GM23338 (cell line): ENCODE measurements around the gene COX10. TPM values are rescaled to one million over a fixed set of nuclear protein-coding genes. Genes with fewer than 3 reads are reported as not detected.

ENCODE experiments used
- ATAC-seq: fragments of 200-7000 bp; cut with Tn5 transposase; 3 replicates; pipeline ENCODE4 v1.9.1; 2020
- DNase-seq: peaks from one replicate; pipeline ENCODE4 v3.0.0-alpha.2; 2015; ENCODE audit warnings: low spot score
- H2AFZ ChIP-seq: fragments of 200-600 bp; sonication (generic); 2 replicates; pipeline ENCODE4 v1.8.0; 2016; ENCODE audit warnings: antibody characterized with exemption, mild to moderate bottlenecking, moderate library complexity
- H3F3A ChIP-seq: fragments of 200-600 bp; sonication (generic); replicated peaks from 2 replicates; pipeline ENCODE4 v1.8.0; 2017; ENCODE audit warnings: antibody characterized with exemption, mixed run types, low read depth
- H3K27ac ChIP-seq: fragments of 200-600 bp; sonication (generic); 2 replicates; pipeline ENCODE4 v1.6.1; 2016; ENCODE audit warnings: low read depth
- H3K27me3 ChIP-seq: fragments of 200-600 bp; sonication (generic); 2 replicates; pipeline ENCODE4 v1.8.0; 2016; ENCODE audit warnings: mild to moderate bottlenecking, mixed run types, moderate library complexity; ENCODE audit not compliant: insufficient read depth
- H3K36me3 ChIP-seq: fragments of 200-600 bp; sonication (generic); 2 replicates; pipeline ENCODE4 v1.8.0; 2016; ENCODE audit warnings: mild to moderate bottlenecking; ENCODE audit not compliant: insufficient read depth
- H3K4me1 ChIP-seq: fragments of 200-600 bp; sonication (generic); 2 replicates; pipeline ENCODE4 v1.8.0; 2016; ENCODE audit warnings: mild to moderate bottlenecking, moderate library complexity; ENCODE audit not compliant: insufficient read depth
- H3K4me2 ChIP-seq: fragments of 200-600 bp; sonication (generic); 2 replicates; pipeline ENCODE4 v1.7.1; 2017; ENCODE audit warnings: mixed run types
- H3K4me3 ChIP-seq: fragments of 200-600 bp; sonication (generic); 2 replicates; pipeline ENCODE4 v1.6.1; 2016; ENCODE audit warnings: mixed run types
- H3K79me2 ChIP-seq: fragments of 200-600 bp; sonication (generic); replicated peaks from 2 replicates; pipeline ENCODE4 v1.8.0; 2017; ENCODE audit warnings: mild to moderate bottlenecking; ENCODE audit not compliant: insufficient read depth
- H3K9me2 ChIP-seq: fragments of 200-600 bp; sonication (generic); 2 replicates; pipeline ENCODE4 v1.8.0; 2017; ENCODE audit not compliant: insufficient read depth
- H4K20me1 ChIP-seq: fragments of 200-600 bp; sonication (generic); replicated peaks from 2 replicates; pipeline ENCODE4 v1.8.0; 2017; ENCODE audit warnings: mild to moderate bottlenecking; ENCODE audit not compliant: insufficient read depth
- H3K27ac Mint-ChIP-seq: 2 replicates; pipeline ENCODE4 v1.8.0; 2020; ENCODE audit warnings: inconsistent platforms, mild to moderate bottlenecking, moderate library complexity, mixed read lengths
- H3K27me3 Mint-ChIP-seq: 3 replicates; pipeline ENCODE4 v1.8.0; 2022; ENCODE audit warnings: low read depth, mild to moderate bottlenecking, moderate library complexity, mixed read lengths, inconsistent platforms; ENCODE audit not compliant: insufficient read depth, poor library complexity
- H3K36me3 Mint-ChIP-seq: 3 replicates; pipeline ENCODE4 v1.8.0; 2021; ENCODE audit warnings: low read depth, mild to moderate bottlenecking, inconsistent platforms, moderate library complexity, mixed read lengths
- H3K4me1 Mint-ChIP-seq: 3 replicates; pipeline ENCODE4 v1.8.0; 2020; ENCODE audit warnings: mild to moderate bottlenecking, inconsistent platforms, mixed read lengths
- H3K4me3 Mint-ChIP-seq: 3 replicates; pipeline ENCODE4 v1.8.0; 2021; ENCODE audit warnings: moderate library complexity, mild to moderate bottlenecking, inconsistent platforms, mixed read lengths
- H3K9me3 Mint-ChIP-seq: 3 replicates; pipeline ENCODE4 v1.8.0; 2020; ENCODE audit warnings: moderate library complexity, mild to moderate bottlenecking, inconsistent platforms, mixed read lengths
- CREB1 ChIP-seq: fragments of 250-450 bp; sonication (Bioruptor Pico); IDR thresholded peaks from 2 replicates; pipeline ENCODE4 v1.5.0; 2020; ENCODE audit warnings: low read depth, mild to moderate bottlenecking, moderate library complexity
- EZH2 ChIP-seq: fragments of 200-600 bp; sonication (generic); IDR thresholded peaks from one replicate; pipeline ENCODE4 v1.8.0; 2017; ENCODE audit warnings: antibody characterized with exemption, mild to moderate bottlenecking, low read depth; ENCODE audit not compliant: unreplicated experiment
- EZH2phosphoT487 ChIP-seq: fragments of 200-600 bp; sonication (generic); IDR thresholded peaks from one replicate; pipeline ENCODE4 v1.8.1; 2018; ENCODE audit warnings: antibody characterized with exemption; ENCODE audit not compliant: unreplicated experiment
- JUNB ChIP-seq: IDR thresholded peaks from one replicate; pipeline ENCODE4 v1.6.1; 2016; ENCODE audit warnings: antibody characterized with exemption; ENCODE audit not compliant: unreplicated experiment
- NANOG ChIP-seq: IDR thresholded peaks from 2 replicates; pipeline ENCODE4 v1.6.1; 2016; ENCODE audit warnings: antibody characterized with exemption, borderline replicate concordance
- POLR2AphosphoS5 ChIP-seq: IDR thresholded peaks from 2 replicates; pipeline ENCODE4 v1.6.1; 2016; ENCODE audit warnings: antibody characterized with exemption, low read depth
- STAT1 ChIP-seq: IDR thresholded peaks from one replicate; pipeline ENCODE4 v1.6.1; 2016; ENCODE audit warnings: antibody characterized with exemption; ENCODE audit not compliant: unreplicated experiment
- ZNF114 ChIP-seq: fragments of 250-450 bp; sonication (Bioruptor Pico); IDR thresholded peaks from 2 replicates; pipeline ENCODE4 v1.5.0; 2020; ENCODE audit warnings: mild to moderate bottlenecking, moderate library complexity
- ZNF331 ChIP-seq: fragments of 250-450 bp; sonication (Bioruptor Pico); IDR thresholded peaks from 2 replicates; pipeline ENCODE4 v1.5.0; 2020; ENCODE audit warnings: low read depth, mild to moderate bottlenecking, moderate library complexity
- polyA plus RNA-seq: library from polyadenylated mRNA; unstranded; fragments of >200 nt; fragmentation: Nextera tagmentation; extraction: Ambion mirVana; gene quantifications from 2 replicates; pipeline ENCODE4 v1.2.1, GENCODE V29; 2016
- total RNA-seq: library from RNA; depleted of rRNA; stranded (reverse); fragments of >200 nt; shearing (Covaris generic); gene quantifications from 2 replicates; pipeline ENCODE4 v1.2.3, GENCODE V29; 2014
- TF ChIP-seq, protein P1 (sequence below): IDR thresholded peaks from 2 replicates; pipeline ENCODE4 v1.6.1; 2016; ENCODE audit warnings: antibody characterized with exemption
- TF ChIP-seq, protein P2 (sequence below), 2 experiments: fragments of 200-600 bp in 1 of 2; sonication (generic) in 1 of 2; conservative IDR thresholded peaks; 2 replicates each; pipeline versions ENCODE4 v1.5.1 to v1.6.1; 2016 to 2017; ENCODE audit warnings: antibody characterized with exemption in 2 of 2, low read depth in 2 of 2, mild to moderate bottlenecking in 2 of 2, moderate library complexity in 1 of 2
- TF ChIP-seq, protein P3 (sequence below): fragments of 250-450 bp; sonication (Bioruptor Pico); IDR thresholded peaks from 2 replicates; pipeline ENCODE4 v1.5.0; 2020; ENCODE audit warnings: mild to moderate bottlenecking, moderate library complexity
- TF ChIP-seq, protein P4 (sequence below): IDR thresholded peaks from one replicate; pipeline ENCODE4 v1.6.1; 2018; ENCODE audit warnings: antibody characterized with exemption; ENCODE audit not compliant: unreplicated experiment

The COX10 gene
- total and polyA plus RNA-seq, 2 experiments from 2014 or later: 25.7 to 46.6 TPM

DNA sequence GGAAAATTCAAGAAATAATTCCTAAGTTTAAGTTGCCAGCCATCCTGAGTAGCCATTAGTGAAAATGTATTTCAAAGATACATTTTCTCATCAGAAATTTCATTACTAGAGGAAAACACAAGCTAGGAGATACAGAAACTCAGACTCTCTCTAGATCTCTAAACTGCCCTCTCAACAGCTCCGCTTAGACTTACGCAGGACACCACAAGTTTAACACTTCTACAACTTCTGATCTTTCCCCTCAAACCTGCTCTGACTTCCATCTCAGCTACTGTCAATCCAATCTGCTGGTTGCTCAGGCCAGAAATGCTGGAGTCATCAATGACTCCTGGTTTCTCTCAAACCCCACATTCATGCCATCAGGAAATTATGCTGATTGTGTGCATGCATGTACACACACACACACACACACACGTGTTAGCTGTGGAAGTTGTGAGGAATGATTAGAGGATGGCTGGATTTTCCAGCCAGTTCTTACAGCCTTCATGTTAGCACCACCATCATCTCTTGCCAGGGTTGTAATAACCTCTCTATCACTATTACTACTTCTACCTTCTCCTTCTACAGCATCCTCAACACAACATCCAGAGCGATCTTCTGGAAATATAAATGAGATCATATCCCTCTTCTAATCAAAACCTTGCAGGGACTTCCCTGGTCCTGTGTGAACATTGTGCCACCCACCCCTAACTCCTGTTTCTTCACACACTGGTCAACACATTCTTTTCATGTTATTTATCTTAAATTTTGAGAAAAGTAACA lies 47.1 kb downstream of the COX10 start:
- Mint-ChIP-seq H3K9me3 (no peaks in the 10 kb centered on the region), H3K4me1 (peaks cover 14% of the 10 kb centered on the region), H3K27me3 (peaks cover 2% of the 10 kb centered on the region), H3K4me3 (no peak overlapping the region), H3K36me3 (no peaks in the 10 kb centered on the region), H3K27ac (no peak overlapping the region)
- Histone ChIP-seq H3K4me3 (no peak overlapping the region), H3F3A (no peaks in the 10 kb centered on the region), H3K36me3 (no peaks in the 10 kb centered on the region), H4K20me1 (no peaks in the 10 kb centered on the region), H3K79me2 (peaks cover 28% of the 10 kb centered on the region), H3K9me2 (no peaks in the 10 kb centered on the region), H3K4me2 (no peak overlapping the region), H2AFZ (no peak overlapping the region), H3K27me3 (no peaks in the 10 kb centered on the region), H3K27ac (no peak overlapping the region), H3K4me1 (peaks cover 14% of the 10 kb centered on the region)
- TF ChIP-seq ZNF331 (CRISPR knock-in tag) (no peak), STAT1 (no peak), CREB1 (no peak), EZH2phosphoT487 (no peak), POLR2AphosphoS5 (no peak), ZNF114 (no peak), NANOG (no peak), JUNB (no peak), EZH2 (no peak)
- TF ChIP-seq, protein P1, sequence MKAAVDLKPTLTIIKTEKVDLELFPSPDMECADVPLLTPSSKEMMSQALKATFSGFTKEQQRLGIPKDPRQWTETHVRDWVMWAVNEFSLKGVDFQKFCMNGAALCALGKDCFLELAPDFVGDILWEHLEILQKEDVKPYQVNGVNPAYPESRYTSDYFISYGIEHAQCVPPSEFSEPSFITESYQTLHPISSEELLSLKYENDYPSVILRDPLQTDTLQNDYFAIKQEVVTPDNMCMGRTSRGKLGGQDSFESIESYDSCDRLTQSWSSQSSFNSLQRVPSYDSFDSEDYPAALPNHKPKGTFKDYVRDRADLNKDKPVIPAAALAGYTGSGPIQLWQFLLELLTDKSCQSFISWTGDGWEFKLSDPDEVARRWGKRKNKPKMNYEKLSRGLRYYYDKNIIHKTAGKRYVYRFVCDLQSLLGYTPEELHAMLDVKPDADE: no peak
- TF ChIP-seq, protein P2, sequence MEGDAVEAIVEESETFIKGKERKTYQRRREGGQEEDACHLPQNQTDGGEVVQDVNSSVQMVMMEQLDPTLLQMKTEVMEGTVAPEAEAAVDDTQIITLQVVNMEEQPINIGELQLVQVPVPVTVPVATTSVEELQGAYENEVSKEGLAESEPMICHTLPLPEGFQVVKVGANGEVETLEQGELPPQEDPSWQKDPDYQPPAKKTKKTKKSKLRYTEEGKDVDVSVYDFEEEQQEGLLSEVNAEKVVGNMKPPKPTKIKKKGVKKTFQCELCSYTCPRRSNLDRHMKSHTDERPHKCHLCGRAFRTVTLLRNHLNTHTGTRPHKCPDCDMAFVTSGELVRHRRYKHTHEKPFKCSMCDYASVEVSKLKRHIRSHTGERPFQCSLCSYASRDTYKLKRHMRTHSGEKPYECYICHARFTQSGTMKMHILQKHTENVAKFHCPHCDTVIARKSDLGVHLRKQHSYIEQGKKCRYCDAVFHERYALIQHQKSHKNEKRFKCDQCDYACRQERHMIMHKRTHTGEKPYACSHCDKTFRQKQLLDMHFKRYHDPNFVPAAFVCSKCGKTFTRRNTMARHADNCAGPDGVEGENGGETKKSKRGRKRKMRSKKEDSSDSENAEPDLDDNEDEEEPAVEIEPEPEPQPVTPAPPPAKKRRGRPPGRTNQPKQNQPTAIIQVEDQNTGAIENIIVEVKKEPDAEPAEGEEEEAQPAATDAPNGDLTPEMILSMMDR (conservative IDR thresholded peaks at IDR 0.05; ENCODE audit: low read depth in 2 of 2): no peak
- TF ChIP-seq, protein P3, sequence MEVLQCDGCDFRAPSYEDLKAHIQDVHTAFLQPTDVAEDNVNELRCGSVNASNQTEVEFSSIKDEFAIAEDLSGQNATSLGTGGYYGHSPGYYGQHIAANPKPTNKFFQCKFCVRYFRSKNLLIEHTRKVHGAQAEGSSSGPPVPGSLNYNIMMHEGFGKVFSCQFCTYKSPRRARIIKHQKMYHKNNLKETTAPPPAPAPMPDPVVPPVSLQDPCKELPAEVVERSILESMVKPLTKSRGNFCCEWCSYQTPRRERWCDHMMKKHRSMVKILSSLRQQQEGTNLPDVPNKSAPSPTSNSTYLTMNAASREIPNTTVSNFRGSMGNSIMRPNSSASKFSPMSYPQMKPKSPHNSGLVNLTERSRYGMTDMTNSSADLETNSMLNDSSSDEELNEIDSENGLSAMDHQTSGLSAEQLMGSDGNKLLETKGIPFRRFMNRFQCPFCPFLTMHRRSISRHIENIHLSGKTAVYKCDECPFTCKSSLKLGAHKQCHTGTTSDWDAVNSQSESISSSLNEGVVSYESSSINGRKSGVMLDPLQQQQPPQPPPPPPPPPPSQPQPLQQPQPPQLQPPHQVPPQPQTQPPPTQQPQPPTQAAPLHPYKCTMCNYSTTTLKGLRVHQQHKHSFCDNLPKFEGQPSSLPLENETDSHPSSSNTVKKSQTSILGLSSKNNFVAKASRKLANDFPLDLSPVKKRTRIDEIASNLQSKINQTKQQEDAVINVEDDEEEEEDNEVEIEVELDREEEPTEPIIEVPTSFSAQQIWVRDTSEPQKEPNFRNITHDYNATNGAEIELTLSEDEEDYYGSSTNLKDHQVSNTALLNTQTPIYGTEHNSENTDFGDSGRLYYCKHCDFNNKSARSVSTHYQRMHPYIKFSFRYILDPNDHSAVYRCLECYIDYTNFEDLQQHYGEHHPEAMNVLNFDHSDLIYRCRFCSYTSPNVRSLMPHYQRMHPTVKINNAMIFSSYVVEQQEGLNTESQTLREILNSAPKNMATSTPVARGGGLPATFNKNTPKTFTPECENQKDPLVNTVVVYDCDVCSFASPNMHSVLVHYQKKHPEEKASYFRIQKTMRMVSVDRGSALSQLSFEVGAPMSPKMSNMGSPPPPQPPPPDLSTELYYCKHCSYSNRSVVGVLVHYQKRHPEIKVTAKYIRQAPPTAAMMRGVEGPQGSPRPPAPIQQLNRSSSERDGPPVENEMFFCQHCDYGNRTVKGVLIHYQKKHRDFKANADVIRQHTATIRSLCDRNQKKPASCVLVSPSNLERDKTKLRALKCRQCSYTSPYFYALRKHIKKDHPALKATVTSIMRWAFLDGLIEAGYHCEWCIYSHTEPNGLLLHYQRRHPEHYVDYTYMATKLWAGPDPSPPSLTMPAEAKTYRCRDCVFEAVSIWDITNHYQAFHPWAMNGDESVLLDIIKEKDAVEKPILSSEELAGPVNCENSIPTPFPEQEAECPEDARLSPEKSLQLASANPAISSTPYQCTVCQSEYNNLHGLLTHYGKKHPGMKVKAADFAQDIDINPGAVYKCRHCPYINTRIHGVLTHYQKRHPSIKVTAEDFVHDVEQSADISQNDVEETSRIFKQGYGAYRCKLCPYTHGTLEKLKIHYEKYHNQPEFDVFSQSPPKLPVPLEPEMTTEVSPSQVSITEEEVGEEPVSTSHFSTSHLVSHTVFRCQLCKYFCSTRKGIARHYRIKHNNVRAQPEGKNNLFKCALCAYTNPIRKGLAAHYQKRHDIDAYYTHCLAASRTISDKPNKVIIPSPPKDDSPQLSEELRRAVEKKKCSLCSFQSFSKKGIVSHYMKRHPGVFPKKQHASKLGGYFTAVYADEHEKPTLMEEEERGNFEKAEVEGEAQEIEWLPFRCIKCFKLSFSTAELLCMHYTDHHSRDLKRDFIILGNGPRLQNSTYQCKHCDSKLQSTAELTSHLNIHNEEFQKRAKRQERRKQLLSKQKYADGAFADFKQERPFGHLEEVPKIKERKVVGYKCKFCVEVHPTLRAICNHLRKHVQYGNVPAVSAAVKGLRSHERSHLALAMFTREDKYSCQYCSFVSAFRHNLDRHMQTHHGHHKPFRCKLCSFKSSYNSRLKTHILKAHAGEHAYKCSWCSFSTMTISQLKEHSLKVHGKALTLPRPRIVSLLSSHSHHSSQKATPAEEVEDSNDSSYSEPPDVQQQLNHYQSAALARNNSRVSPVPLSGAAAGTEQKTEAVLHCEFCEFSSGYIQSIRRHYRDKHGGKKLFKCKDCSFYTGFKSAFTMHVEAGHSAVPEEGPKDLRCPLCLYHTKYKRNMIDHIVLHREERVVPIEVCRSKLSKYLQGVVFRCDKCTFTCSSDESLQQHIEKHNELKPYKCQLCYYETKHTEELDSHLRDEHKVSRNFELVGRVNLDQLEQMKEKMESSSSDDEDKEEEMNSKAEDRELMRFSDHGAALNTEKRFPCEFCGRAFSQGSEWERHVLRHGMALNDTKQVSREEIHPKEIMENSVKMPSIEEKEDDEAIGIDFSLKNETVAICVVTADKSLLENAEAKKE (CRISPR knock-in tag): no peak
- TF ChIP-seq, protein P4, sequence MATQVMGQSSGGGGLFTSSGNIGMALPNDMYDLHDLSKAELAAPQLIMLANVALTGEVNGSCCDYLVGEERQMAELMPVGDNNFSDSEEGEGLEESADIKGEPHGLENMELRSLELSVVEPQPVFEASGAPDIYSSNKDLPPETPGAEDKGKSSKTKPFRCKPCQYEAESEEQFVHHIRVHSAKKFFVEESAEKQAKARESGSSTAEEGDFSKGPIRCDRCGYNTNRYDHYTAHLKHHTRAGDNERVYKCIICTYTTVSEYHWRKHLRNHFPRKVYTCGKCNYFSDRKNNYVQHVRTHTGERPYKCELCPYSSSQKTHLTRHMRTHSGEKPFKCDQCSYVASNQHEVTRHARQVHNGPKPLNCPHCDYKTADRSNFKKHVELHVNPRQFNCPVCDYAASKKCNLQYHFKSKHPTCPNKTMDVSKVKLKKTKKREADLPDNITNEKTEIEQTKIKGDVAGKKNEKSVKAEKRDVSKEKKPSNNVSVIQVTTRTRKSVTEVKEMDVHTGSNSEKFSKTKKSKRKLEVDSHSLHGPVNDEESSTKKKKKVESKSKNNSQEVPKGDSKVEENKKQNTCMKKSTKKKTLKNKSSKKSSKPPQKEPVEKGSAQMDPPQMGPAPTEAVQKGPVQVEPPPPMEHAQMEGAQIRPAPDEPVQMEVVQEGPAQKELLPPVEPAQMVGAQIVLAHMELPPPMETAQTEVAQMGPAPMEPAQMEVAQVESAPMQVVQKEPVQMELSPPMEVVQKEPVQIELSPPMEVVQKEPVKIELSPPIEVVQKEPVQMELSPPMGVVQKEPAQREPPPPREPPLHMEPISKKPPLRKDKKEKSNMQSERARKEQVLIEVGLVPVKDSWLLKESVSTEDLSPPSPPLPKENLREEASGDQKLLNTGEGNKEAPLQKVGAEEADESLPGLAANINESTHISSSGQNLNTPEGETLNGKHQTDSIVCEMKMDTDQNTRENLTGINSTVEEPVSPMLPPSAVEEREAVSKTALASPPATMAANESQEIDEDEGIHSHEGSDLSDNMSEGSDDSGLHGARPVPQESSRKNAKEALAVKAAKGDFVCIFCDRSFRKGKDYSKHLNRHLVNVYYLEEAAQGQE: no peak
- DNase-seq: no peak
- no peak for ATAC-seq
